Stomach (tissue), 9 donors: ENCODE measurements around the gene EIF4G1. TPM values are rescaled to one million over a fixed set of nuclear protein-coding genes. Genes with fewer than 3 reads are reported as not detected.

Experiments
- DNase-seq, 2 donors: peaks; one replicate each; pipeline versions ENCODE4 v3.0.0 to v3.0.0-alpha.2; 2013 to 2019
- H3K27ac ChIP-seq, 5 donors: fragments of 200-600 bp in 4 of 5; sonication (generic) in 4 of 5; one replicate each; pipeline ENCODE4 v1.5.1; 2013 to 2019; ENCODE audit warnings: mild to moderate bottlenecking in 1 of 5, moderate library complexity in 1 of 5
- H3K27me3 ChIP-seq, 3 donors: fragments of 200-600 bp; sonication (generic); one replicate each; pipeline ENCODE4 v1.5.1; 2017 to 2019; ENCODE audit warnings: mixed run types in 1 of 3
- H3K36me3 ChIP-seq, 4 donors: fragments of 200-600 bp; sonication (generic); 1 replicate in 3 of 4; 2 replicates in 1 of 4; pipeline ENCODE4 v1.5.1; 2016 to 2019
- H3K4me1 ChIP-seq, 4 donors: fragments of 200-600 bp; sonication (generic); one replicate each; pipeline ENCODE4 v1.5.1; 2016 to 2019
- H3K4me3 ChIP-seq, 4 donors: fragments of 200-600 bp; sonication (generic) in 3 of 4; one replicate each; pipeline ENCODE4 v1.5.1; 2016 to 2019; ENCODE audit warnings: mild to moderate bottlenecking in 1 of 4
- H3K9me3 ChIP-seq, 4 donors: fragments of 200-600 bp; sonication (generic); one replicate each; pipeline ENCODE4 v1.5.1; 2016 to 2019
- CTCF ChIP-seq, 7 experiments: fragments of 450-650 bp in 4 of 7; fragments of 200-600 bp in 3 of 7; sonication (generic) in 3 of 7; IDR thresholded peaks; one replicate each; pipeline ENCODE4 v1.5.1; 2016 to 2019; ENCODE audit warnings: antibody characterized with exemption in 7 of 7, control low read depth in 2 of 7, mild to moderate bottlenecking in 1 of 7
- EP300 ChIP-seq: sonication (generic); formaldehyde crosslinking; IDR thresholded peaks from one replicate; pipeline ENCODE4 v1.6.1; 2017; ENCODE audit warnings: antibody characterized with exemption
- POLR2A ChIP-seq, 4 donors: fragments of 450-650 bp; IDR thresholded peaks; one replicate each; pipeline ENCODE4 v1.6.1; 2016; ENCODE audit warnings: antibody characterized with exemption in 4 of 4, control low read depth in 2 of 4, mild to moderate bottlenecking in 1 of 4, moderate library complexity in 1 of 4
- POLR2AphosphoS5 ChIP-seq, 3 donors: sonication (generic); formaldehyde crosslinking; IDR thresholded peaks; one replicate each; pipeline ENCODE4 v1.6.1; 2016; ENCODE audit warnings: antibody characterized with exemption in 3 of 3
- WGBS, 5 donors: extraction: QIAGEN DNeasy Blood & Tissue Kit in 3 of 5; methylation state at CpG; one replicate each; pipeline versions ENCODE4 v1.1.5 to v1.1.7; 2013 to 2018; 5-methylcytosine and 5-hydroxymethylcytosine counted together
- intact Hi-C: fragments of 100-400 bp; cut with DNase I; formaldehyde crosslinking; loops from one replicate; pipeline ENCODE4 v1.15.1; 2023; ENCODE audit warnings: low total_unique reads
- polyA plus RNA-seq, 3 donors: library from polyadenylated mRNA; stranded (reverse); fragments of 200-250 nt; gene quantifications; one replicate each; pipeline ENCODE4 v1.2.3, GENCODE V29; 2013
- total RNA-seq, 5 donors: library from RNA; depleted of rRNA; stranded (reverse); fragments of >200 nt; gene quantifications; one replicate each; pipeline versions ENCODE4 v1.1.0 to v1.2.3, GENCODE V29; 2014 to 2016
- donor health status: healthy with polysubstance abuse.
- donor health status: Bipolar disorder and iron deficiency.
- donor health status: healthy.

The EIF4G1 gene
- total and polyA plus RNA-seq, 8 donors, result 86.5 to 572 (median 181) TPM

GRCh38 chr3:184379358-184380184 lies 65.2 kb downstream of the EIF4G1 start, which contains the start of gene CHRD:
TSS of gene CHRD (plus strand) at chr3:184380054. CDS start at chr3:184380319, 265 bp downstream.
- peak in 1 of 2 donors; percentile 58 for DNase-seq

GRCh38 chr3:184380185-184380626 lies 65.8 kb downstream of the EIF4G1 start:
- Histone ChIP-seq H3K4me1 (peaks cover 23 to 45% (median 37%) of the 10 kb centered on the region in 4 donors), H3K4me3 (peak overlapping the region; percentile 57 to 62 (median 60)), H3K27ac (peak overlapping the region in 3 of 5 donors; percentile 56 to 79 (median 76)), H3K36me3 (peaks cover 0 to 12% (median 5%) of the 10 kb centered on the region in 4 donors), H3K9me3 (no peaks in the 10 kb centered on the region), H3K27me3 (peaks cover 0 to 71% (median 32%) of the 10 kb centered on the region in 3 donors)
- intact Hi-C loops, result no loop called here
- WGBS, 5 donors, result 0 to 1% (median 0%) methylated on average over 11 to 59 of the region's 62 CpGs; no CpG with 5 or more reads in 1 of the 5 donors
- DNase-seq, result peak; percentile 68 to 91
- TF ChIP-seq POLR2AphosphoS5 (IDR thresholded peaks at IDR 0.05), result no peak
- no peak for TF ChIP-seq POLR2A (IDR thresholded peaks at IDR 0.05)
- no peak for TF ChIP-seq CTCF (IDR thresholded peaks at IDR 0.05)

More at GRCh38 chr3:184379358-184380184, 65.2 kb downstream of the EIF4G1 start, which contains the start of gene CHRD:
- H3K27me3 ChIP-seq, result peaks cover 0 to 71% (median 32%) of the 10 kb centered on the region in 3 donors
- H3K36me3 ChIP-seq, result peaks cover 0 to 7% (median 2%) of the 10 kb centered on the region in 4 donors
- H3K9me3 ChIP-seq, result no peaks in the 10 kb centered on the region
- no peak for TF ChIP-seq POLR2AphosphoS5 (IDR thresholded peaks at IDR 0.05)
- TF ChIP-seq POLR2A (IDR thresholded peaks at IDR 0.05), result no peak
- no peak for TF ChIP-seq EP300
- TF ChIP-seq CTCF (IDR thresholded peaks at IDR 0.05), result no peak
- peak within 1 kb of the TSS; percentile 15 to 79 (median 71) for H3K27ac ChIP-seq
- intact Hi-C loops, result loop anchor here (10.0 kb wide), 1 partner anchor 135 kb away; no protein-coding TSS in a partner anchor
- peak within 1 kb of the TSS; percentile 57 to 62 (median 60) for H3K4me3 ChIP-seq
- H3K4me1 ChIP-seq, result peaks cover 23 to 45% (median 37%) of the 10 kb centered on the region in 4 donors
- 26 to 50% (median 42%) methylated on average over 10 to 52 of the region's 71 CpGs for WGBS, 5 donors

GRCh38 chr3:184380627-184381260 lies 66.3 kb downstream of the EIF4G1 start:
- Histone ChIP-seq H3K4me1 (peaks cover 23 to 45% (median 37%) of the 10 kb centered on the region in 4 donors), H3K27ac (peak overlapping the region in 4 of 5 donors; percentile 3 to 79 (median 66)), H3K27me3 (peaks cover 0 to 71% (median 32%) of the 10 kb centered on the region in 3 donors), H3K9me3 (no peaks in the 10 kb centered on the region), H3K4me3 (peak overlapping the region; percentile 57 to 62 (median 60)), H3K36me3 (peaks cover 0 to 12% (median 5%) of the 10 kb centered on the region in 4 donors)
- TF ChIP-seq EP300 (no peak), POLR2A (IDR thresholded peaks at IDR 0.05) (no peak), POLR2AphosphoS5 (IDR thresholded peaks at IDR 0.05) (no peak), CTCF (IDR thresholded peaks at IDR 0.05) (no peak)
- peak in 1 of 2 donors; percentile 54 for DNase-seq
- WGBS, 5 donors, result 2 to 6% (median 3%) methylated on average over 6 to 42 of the region's 42 CpGs
- intact Hi-C loops, result no loop called here
